GM19438 (cell line): Measurements from ENCODE around the gene STPG2.

Experiments used
- ATAC-seq: cut with Tn5 transposase; IDR thresholded peaks from one replicate; pipeline ENCODE4 v1.9.1; 2021; ENCODE audit warnings: low read depth; ENCODE audit not compliant: unreplicated experiment

STPG2 gene

DNA sequence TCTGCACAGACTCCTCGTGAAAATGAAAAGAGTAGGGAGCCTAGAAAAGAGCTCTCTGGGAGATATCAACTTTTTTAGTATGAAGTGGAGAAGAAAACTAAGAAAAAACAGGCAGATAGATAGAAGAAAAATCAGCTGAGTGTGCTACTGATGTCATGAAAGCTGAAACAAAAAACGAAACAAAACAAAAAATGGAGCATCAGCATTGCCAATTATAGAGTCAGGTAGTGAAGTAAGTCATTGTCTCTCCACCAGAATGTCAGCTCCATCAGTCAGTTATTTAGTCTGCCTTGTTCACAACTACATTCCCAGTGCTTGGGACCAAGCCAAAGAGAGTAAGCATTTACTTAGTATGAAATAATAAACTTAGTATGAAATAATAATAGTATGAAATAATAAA is 595.1 kb downstream of the STPG2 start:
- no peak for ATAC-seq

DNA sequence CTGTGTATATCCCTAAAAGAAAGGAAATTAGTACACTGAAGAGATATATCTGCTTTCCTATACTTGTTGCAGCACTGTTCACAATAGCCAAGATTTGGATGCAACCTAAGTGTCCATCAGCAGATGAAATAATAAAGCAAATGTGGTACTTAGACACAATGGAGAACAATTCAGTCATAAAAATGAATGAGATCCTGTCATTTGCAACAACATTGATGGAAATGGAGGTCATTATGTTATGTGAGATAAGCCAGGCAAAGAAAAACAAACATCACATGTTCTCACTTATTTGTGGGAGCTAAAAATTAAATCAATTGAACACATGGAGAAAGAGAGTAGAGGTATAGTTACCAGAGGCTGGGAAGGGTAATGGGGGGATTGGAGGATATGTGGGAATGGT is 611.9 kb downstream of the STPG2 start:
- no peak for ATAC-seq

DNA sequence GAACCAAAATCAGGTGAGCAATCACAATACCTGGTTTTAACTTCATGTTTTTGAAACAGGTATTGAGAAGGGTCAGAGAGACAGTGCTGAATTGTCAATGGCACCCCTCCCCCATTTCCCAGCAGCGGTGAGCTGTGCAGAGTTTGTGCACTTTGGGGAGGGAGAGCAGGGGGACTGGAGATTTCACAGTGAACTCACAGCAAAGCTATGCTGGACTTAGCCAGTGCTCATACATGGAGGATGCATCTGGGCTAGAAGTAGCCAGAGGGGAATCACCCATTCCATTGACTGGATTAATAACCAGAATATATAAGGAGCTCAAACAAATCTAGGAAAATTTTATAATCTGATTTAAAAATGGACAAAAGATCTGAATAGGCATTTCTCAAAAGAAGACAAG is 612.6 kb downstream of the STPG2 start:
- ATAC-seq = no peak

DNA sequence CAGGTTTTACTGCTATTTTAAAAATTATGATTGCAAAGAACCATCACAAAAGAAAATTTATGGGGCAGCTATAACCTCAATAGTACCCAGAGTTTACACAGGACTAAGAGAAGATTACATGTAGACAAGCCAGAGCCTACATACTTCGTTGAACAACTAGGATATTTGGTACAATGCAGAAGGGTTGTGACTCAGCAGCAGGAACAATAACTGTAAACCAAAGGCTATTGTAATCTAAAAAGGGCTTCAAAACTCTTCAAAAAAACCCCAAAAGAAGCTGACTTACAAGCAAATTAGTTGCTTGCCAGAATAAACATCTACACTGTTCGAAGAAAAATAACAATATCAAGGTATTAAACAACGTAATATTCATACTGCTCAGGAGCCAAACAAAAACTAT is 618.0 kb downstream of the STPG2 start:
- no peak for ATAC-seq

DNA sequence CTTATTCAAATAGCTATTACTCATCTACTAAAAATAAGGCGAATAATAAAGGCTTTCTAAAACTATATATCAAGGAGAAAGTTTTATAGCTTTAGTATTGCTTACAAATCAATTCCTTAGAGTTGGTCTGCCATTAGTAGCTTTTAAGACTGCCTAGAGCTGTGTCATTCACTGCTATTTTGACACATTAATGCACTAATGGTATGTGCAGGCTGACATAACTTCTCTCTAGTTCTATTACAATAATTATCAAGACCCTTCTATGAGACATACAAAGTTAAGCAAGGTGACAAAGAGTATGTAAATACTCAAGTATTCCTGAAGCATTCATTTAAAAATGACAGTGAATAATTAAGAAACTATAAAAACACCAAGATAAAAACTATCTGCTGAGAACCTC is 625.3 kb downstream of the STPG2 start:
- no peak for ATAC-seq

DNA sequence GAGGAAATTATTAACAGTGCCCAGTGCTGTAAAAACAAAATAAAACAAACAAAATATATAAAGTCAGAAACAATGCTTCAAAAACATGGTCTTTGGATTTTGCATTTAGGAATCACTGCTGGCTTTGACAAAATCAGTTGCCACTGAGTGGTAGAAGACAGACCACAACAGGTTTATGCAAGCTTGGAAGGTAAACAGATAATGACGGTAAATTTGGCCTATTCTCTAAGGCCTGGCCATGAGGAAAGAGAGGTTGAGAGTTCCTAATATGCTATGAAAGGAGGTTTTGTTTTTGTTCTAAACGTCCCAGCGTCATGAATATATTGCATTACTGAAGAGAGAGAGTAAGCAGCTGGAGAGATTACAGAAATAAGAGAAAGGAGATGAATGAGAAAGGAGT is 629.4 kb downstream of the STPG2 start:
- no peak for ATAC-seq
